HepG2 (cell line): ENCODE measurements around the gene EEFSEC. TPM values are rescaled to one million over a fixed set of nuclear protein-coding genes. Genes with fewer than 3 reads are reported as not detected.

Source experiments
- CHD2 ChIP-seq: IDR thresholded peaks from 2 replicates; pipeline ENCODE4 v1.6.1; 2011; ENCODE audit warnings: low read depth, low read length, improper control_type of control experiment
- HNRNPUL1 ChIP-seq: fragments of 200-400 bp; formaldehyde crosslinking; IDR thresholded peaks from 2 replicates; pipeline ENCODE4 v1.6.1; 2017; ENCODE audit warnings: low read depth, mild to moderate bottlenecking, low read length, moderate library complexity
- HOXA5 ChIP-seq: sonication (generic); formaldehyde crosslinking; IDR thresholded peaks from 2 replicates; pipeline ENCODE4 v1.4.0; 2020; ENCODE audit warnings: missing genetic modification reagents
- HOXD1 ChIP-seq: sonication (generic); formaldehyde crosslinking; IDR thresholded peaks from 2 replicates; pipeline ENCODE4 v1.5.0; 2020; ENCODE audit warnings: missing genetic modification reagents
- RARG ChIP-seq: sonication (generic); formaldehyde crosslinking; IDR thresholded peaks from 2 replicates; pipeline ENCODE4 v1.4.0; 2020; ENCODE audit warnings: low read depth, mild to moderate bottlenecking, missing genetic modification reagents
- SMAD9 ChIP-seq: sonication (generic); formaldehyde crosslinking; IDR thresholded peaks from 2 replicates; pipeline ENCODE4 v1.5.1; 2020; ENCODE audit warnings: mild to moderate bottlenecking, missing genetic modification reagents
- TCF7 ChIP-seq: sonication (generic); IDR thresholded peaks from 2 replicates; pipeline ENCODE4 v1.6.1; 2016; ENCODE audit warnings: antibody characterized with exemption, low read depth
- TFE3 ChIP-seq: IDR thresholded peaks from 2 replicates; pipeline ENCODE4 v1.6.1; 2016
- TRIM22 ChIP-seq: fragments of 450-650 bp; IDR thresholded peaks from 2 replicates; pipeline ENCODE4 v1.6.1; 2017
- ZFP36 ChIP-seq: fragments of 150-350 bp; IDR thresholded peaks from 2 replicates; pipeline ENCODE4 v1.6.1; 2018; ENCODE audit warnings: borderline replicate concordance, low read length, low read depth; ENCODE audit not compliant: partially characterized antibody
- ZHX2 ChIP-seq, 2 experiments: sonication (generic) in 1 of 2; formaldehyde crosslinking in 1 of 2; IDR thresholded peaks; 2 replicates each; pipeline versions ENCODE4 v1.6.1 to v1.9.0; 2014 to 2022; ENCODE audit warnings: antibody characterized with exemption in 1 of 2, borderline replicate concordance in 1 of 2, inconsistent platforms in 1 of 2, low read depth in 1 of 2, missing genetic modification reagents in 1 of 2
- ZNF432 ChIP-seq: sonication (generic); formaldehyde crosslinking; IDR thresholded peaks from 2 replicates; pipeline ENCODE4 v1.5.0; 2020; ENCODE audit warnings: missing genetic modification reagents, mild to moderate bottlenecking, borderline replicate concordance
- ZNF646 ChIP-seq: sonication (generic); formaldehyde crosslinking; IDR thresholded peaks from 2 replicates; pipeline ENCODE4 v1.9.0; 2021; ENCODE audit warnings: mild to moderate bottlenecking, missing genetic modification reagents
- polyA plus RNA-seq, 8 experiments: library from polyadenylated mRNA; depleted of rRNA in 3 of 8; stranded (reverse) in 7 of 8; unstranded in 1 of 8; fragments of >200 nt; fragmentation: Illumina TruSeq in 4 of 8; extraction: Trizol in 4 of 8; gene quantifications; 2 replicates each; pipeline versions ENCODE4 v1.2.1 to v1.2.3, GENCODE V29; 2011 to 2016; ENCODE audit warnings: low read depth in 4 of 8, missing spikeins in 1 of 8, mixed read lengths in 1 of 8; ENCODE audit not compliant: insufficient read depth in 1 of 8
- total RNA-seq, 5 experiments: library from RNA; depleted of rRNA; stranded (reverse); fragments of >200 nt; fragmentation: Illumina TruSeq; extraction: Trizol; gene quantifications; 2 replicates each; pipeline ENCODE4 v1.2.3, GENCODE V29; 2016; ENCODE audit warnings: low read depth in 1 of 5

EEFSEC gene
- total and polyA plus RNA-seq, 2 of the 13 experiments (the other 11 are each of a cell fraction or from before 2014, with no cell fraction given) = 6.4 to 24.2 TPM

- TF ChIP-seq ZNF646 (CRISPR knock-in tag) (no peak), TRIM22 (no peak), TCF7 (peak; percentile 67), ZNF432 (no peak), HOXA5 (CRISPR knock-in tag) (no peak), CHD2 (no peak), TFE3 (CRISPR knock-in tag) (0 out of 2 replicates have a peak, but pooled peaks have one; percentile 38), ZFP36 (no peak), ZHX2 (IDR thresholded peaks at IDR 0.05; ENCODE audit: low read depth) (no peak), ZHX2 (CRISPR knock-in tag; IDR thresholded peaks at IDR 0.05; ENCODE audit: borderline replicate concordance) (no peak), HOXD1 (no peak), SMAD9 (CRISPR knock-in tag) (no peak), HNRNPUL1 (no peak), RARG (CRISPR knock-in tag) (no peak)
These were observed 200.9 kb downstream of the EEFSEC start (continued) for GRCh38 chr3:128353991-128354687.
